Tibial artery (tissue), 4 donors: ENCODE results near the gene TBL2.
"Not testable (repeated sequence)": the region's sequence is repeated elsewhere in the genome, so short reads cannot be mapped to it uniquely, and the experiment has no call there.

ENCODE experiments used
- DNase-seq, 2 donors: peaks; one replicate each; pipeline ENCODE4 v3.0.0-alpha.2; 2019
- H3K27ac ChIP-seq, 2 donors: fragments of 200-600 bp; sonication (generic) in 1 of 2; 1 replicate in 1 of 2; 2 replicates in 1 of 2; pipeline ENCODE4 v1.5.1; 2018 to 2019; ENCODE audit warnings: mild to moderate bottlenecking in 1 of 2
- H3K27me3 ChIP-seq, 2 donors: fragments of 200-600 bp; sonication (generic) in 1 of 2; one replicate each; pipeline versions ENCODE4 v1.5.1 to v1.6.0; 2016 to 2019
- H3K36me3 ChIP-seq, 3 donors: fragments of 200-600 bp; sonication (generic) in 2 of 3; one replicate each; pipeline ENCODE4 v1.5.1; 2016 to 2019; ENCODE audit warnings: mild to moderate bottlenecking in 2 of 3
- H3K4me1 ChIP-seq, 4 donors: fragments of 200-600 bp; sonication (generic) in 2 of 4; 1 replicate in 3 of 4; 2 replicates in 1 of 4; pipeline ENCODE4 v1.5.1; 2016 to 2019
- H3K4me3 ChIP-seq, 2 donors: fragments of 200-600 bp; sonication (generic) in 1 of 2; 1 replicate in 1 of 2; 2 replicates in 1 of 2; pipeline ENCODE4 v1.5.1; 2018 to 2019; ENCODE audit warnings: mild to moderate bottlenecking in 2 of 2
- H3K9me3 ChIP-seq, 3 donors: fragments of 200-600 bp; sonication (generic) in 1 of 3; one replicate each; pipeline ENCODE4 v1.5.1; 2016 to 2019
- CTCF ChIP-seq, 2 experiments: fragments of 200-600 bp in 1 of 2; fragments of 450-650 bp in 1 of 2; IDR thresholded peaks; one replicate each; pipeline ENCODE4 v1.5.1; 2017 to 2019; ENCODE audit warnings: antibody characterized with exemption in 2 of 2, mild to moderate bottlenecking in 1 of 2, moderate library complexity in 1 of 2
- intact Hi-C: fragments of 100-400 bp; cut with DNase I; formaldehyde crosslinking; loops from one replicate; pipeline ENCODE4 v1.15.0; 2023; ENCODE audit warnings: low total_unique reads

TBL2 gene

GRCh38 chr7:73549176-73549575, 29.2 kb downstream of the TBL2 start:
- intact Hi-C loops, result no loop called here
- Histone ChIP-seq H3K27me3 (no peaks in the 10 kb centered on the region), H3K4me3 (no peak overlapping the region), H3K27ac (no peak overlapping the region), H3K36me3 (peaks cover 21 to 65% (median 41%) of the 10 kb centered on the region in 3 donors), H3K4me1 (peaks cover 0 to 2% (median 0%) of the 10 kb centered on the region in 4 donors), H3K9me3 (no peaks in the 10 kb centered on the region)
- DNase-seq, result no peak
- no peak for TF ChIP-seq CTCF (IDR thresholded peaks at IDR 0.05)

GRCh38 chr7:73547841-73548240, 30.5 kb downstream of the TBL2 start:
- no peak overlapping the region for H3K4me3 ChIP-seq
- no peak overlapping the region for H3K27ac ChIP-seq
- intact Hi-C loops, result no loop called here
- no peaks in the 10 kb centered on the region for H3K4me1 ChIP-seq
- DNase-seq, result no peak
- H3K9me3 ChIP-seq, result no peaks in the 10 kb centered on the region
- H3K36me3 ChIP-seq, result peaks cover 35 to 59% (median 42%) of the 10 kb centered on the region in 3 donors
- no peaks in the 10 kb centered on the region for H3K27me3 ChIP-seq
- no peak for TF ChIP-seq CTCF (IDR thresholded peaks at IDR 0.05)

GRCh38 chr7:73544678-73545077, 33.7 kb downstream of the TBL2 start:
- intact Hi-C loops, result no loop called here
- no peaks in the 10 kb centered on the region for H3K9me3 ChIP-seq
- H3K4me3 ChIP-seq, result no peak overlapping the region
- H3K27me3 ChIP-seq, result no peaks in the 10 kb centered on the region
- H3K36me3 ChIP-seq, result peaks cover 44 to 61% (median 46%) of the 10 kb centered on the region in 3 donors
- no peak overlapping the region for H3K27ac ChIP-seq
- DNase-seq, result no peak
- no peak for TF ChIP-seq CTCF (IDR thresholded peaks at IDR 0.05)
- no peaks in the 10 kb centered on the region for H3K4me1 ChIP-seq

- no peak for TF ChIP-seq CTCF (IDR thresholded peaks at IDR 0.05)
- Histone ChIP-seq H3K9me3 (no peaks in the 10 kb centered on the region), H3K4me3 (no peak overlapping the region), H3K36me3 (peaks cover 60 to 69% (median 68%) of the 10 kb centered on the region in 3 donors), H3K4me1 (no peaks in the 10 kb centered on the region), H3K27me3 (no peaks in the 10 kb centered on the region), H3K27ac (no peak overlapping the region)
- intact Hi-C loops, result no loop called here
- no peak for DNase-seq
These were observed 36.7 kb downstream of the TBL2 start for GRCh38 chr7:73541722-73542121.

GRCh38 chr7:73539709-73540108, 38.7 kb downstream of the TBL2 start:
- H3K36me3 ChIP-seq, result peaks cover 75 to 88% (median 88%) of the 10 kb centered on the region in 3 donors
- intact Hi-C loops, result no loop called here
- H3K4me1 ChIP-seq, result no peaks in the 10 kb centered on the region
- DNase-seq, result no peak
- no peaks in the 10 kb centered on the region for H3K9me3 ChIP-seq
- TF ChIP-seq CTCF (IDR thresholded peaks at IDR 0.05), result no peak
- no peak overlapping the region for H3K4me3 ChIP-seq
- H3K27ac ChIP-seq, result no peak overlapping the region
- no peaks in the 10 kb centered on the region for H3K27me3 ChIP-seq

- peaks cover 79 to 94% (median 88%) of the 10 kb centered on the region in 3 donors for H3K36me3 ChIP-seq
- H3K27me3 ChIP-seq, intact Hi-C loops, H3K27ac ChIP-seq, H3K4me1 ChIP-seq, H3K4me3 ChIP-seq, DNase-seq, H3K9me3 ChIP-seq: not testable (repeated sequence)
These were observed 39.9 kb downstream of the TBL2 start for GRCh38 chr7:73538510-73538909.
